ENCODE results near the gene TEAD1.

The TEAD1 gene

DNA sequence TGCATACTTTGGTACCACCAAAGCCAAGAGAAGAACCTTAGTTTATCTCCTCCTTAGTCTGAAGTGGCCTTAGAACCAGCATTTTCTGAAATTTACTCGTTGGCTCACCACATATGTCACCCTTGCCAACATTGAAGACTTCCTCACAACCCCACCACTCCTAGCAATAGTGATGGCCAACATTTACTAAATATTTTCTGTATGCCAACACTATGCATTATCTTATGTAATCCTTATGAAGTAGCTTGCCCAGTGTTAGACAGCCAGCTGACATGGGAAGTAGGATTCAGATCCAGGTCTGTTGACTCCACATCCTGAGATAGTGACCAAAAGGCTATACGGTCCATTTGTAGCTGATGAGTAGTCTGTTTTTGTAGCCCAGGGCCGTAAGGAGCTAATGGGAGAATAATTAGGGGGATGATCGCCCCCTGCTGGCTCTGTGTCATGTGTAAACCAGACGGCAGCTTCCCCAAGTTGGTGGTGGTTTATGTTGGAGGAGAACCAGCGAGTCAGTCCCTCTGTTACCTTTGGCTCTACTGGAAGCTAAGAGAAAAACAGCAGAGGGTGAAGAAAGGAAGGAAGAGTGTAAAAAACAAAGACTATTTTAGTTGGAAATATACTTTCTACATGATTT is 214.4 kb downstream of the TEAD1 start:
- peak; percentile 30 to 63 for DNase-seq (ENCODE audit: low read depth in 1 of 2, low spot score in 1 of 2)

DNA sequence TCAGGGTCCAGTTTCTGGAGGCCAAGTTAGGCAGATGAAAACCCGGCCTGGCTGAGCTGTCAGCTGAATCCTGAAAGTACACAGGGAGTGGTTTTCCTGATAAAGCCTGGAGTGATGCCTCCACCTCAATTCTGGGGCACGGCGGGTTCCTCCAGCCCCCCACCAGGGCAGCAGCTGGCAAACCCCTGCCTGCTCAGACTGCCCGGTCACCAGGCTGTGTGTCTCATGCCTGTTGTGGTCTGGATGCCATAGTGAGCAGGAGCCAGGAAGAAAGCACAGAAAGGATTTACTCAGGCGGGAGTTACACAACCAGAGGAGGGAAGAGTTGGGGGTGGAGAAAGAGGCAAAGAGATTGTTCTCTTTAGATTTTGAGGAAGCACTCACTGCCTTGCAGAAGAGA is 215.0 kb downstream of the TEAD1 start:
- DNase-seq (ENCODE audit: low read depth in 1 of 2, low spot score in 1 of 2) = no peak

- no peak for DNase-seq (ENCODE audit: low read depth in 1 of 2, low spot score in 1 of 2)
Observed at GRCh38 chr11:12890476-12890875, 216.3 kb downstream of the TEAD1 start.

DNA sequence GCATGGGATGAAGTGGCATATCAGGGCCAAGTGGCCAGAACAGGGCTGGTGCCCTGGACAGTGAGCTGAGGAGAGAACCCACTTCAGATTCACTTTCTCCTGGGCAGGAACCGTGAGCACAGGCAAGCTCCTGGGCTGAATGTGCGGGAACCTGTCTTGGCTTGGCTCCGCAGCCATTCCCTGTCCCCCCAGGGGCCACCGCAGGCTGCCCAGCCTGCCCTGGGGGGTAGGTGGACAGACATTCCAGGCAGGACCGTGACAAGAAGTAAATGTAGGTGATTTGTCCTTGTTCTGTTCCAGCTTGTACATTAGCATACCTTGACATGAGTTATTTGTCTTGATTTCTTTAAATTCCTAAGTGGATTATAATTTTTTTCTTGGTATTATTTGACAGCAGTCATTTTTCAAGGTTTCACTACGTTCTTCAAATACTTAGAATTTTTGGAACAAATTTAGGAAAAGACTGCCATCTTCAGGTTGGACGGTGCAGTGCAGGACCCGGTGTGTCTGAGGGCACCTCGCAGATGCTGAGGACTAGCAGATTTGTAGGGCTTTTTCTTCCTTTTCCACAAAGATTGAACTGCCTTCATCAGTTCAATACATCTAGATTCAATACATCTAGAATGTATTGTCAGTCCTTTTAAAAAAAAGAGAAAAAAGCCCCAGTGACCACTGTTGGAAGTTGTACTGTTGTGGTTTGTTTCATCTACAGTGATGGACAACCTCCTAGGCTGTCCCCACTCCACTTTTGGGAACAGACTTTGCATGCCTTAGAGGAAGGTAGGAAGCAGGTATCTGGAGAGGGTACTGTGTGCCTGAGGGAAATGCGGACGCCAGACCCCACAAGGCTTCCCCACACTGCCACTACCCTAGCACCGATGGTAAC is 219.8 kb downstream of the TEAD1 start:
- DNase-seq (ENCODE audit: low read depth in 1 of 2, low spot score in 1 of 2) = peak in 1 of 2 donors; percentile 37

DNA sequence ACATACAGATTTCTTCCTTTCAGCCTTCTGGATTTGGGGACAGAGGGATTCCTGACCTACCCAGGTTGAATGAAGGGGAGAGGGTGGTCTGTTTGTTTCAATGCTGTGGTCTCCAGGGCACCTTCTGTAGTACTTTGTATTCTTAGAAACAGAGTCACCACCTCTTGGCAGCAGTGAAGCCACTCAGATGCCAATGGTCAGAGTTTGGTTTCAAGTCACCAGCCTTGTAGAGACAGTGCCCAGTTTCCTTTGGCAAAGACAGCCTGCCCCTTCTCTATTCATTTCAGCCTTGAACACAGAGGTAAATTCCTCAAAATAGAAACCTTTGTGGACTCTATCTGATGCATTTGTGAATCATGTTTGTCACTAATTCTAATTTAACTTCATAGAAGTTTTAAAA is 223.2 kb downstream of the TEAD1 start:
- DNase-seq (ENCODE audit: low read depth in 1 of 2, low spot score in 1 of 2) = no peak

- no peak for DNase-seq (ENCODE audit: low read depth in 1 of 2, low spot score in 1 of 2)
Observed at GRCh38 chr11:12897867-12898266, 223.6 kb downstream of the TEAD1 start.

DNA sequence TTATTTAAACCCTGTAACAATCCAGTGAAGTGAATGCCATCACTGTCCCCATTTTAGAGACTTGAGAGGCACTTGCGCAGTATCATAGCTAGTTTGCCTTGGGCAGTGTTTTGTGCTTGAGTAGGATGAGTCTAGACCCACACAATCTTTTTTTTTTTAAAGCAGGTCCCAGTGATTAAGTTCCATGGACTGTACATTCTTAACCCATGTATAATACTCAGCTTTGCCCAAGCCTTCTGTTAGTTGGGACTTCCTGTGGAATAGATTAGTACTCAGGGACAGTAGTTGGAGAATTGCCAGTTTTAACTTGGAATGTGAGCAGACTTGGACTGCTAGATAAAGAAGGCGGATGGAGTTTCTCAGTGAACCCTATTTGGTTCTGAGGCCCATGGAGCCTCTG is 226.3 kb downstream of the TEAD1 start:
- no peak for DNase-seq (ENCODE audit: low read depth in 1 of 2, low spot score in 1 of 2)

DNA sequence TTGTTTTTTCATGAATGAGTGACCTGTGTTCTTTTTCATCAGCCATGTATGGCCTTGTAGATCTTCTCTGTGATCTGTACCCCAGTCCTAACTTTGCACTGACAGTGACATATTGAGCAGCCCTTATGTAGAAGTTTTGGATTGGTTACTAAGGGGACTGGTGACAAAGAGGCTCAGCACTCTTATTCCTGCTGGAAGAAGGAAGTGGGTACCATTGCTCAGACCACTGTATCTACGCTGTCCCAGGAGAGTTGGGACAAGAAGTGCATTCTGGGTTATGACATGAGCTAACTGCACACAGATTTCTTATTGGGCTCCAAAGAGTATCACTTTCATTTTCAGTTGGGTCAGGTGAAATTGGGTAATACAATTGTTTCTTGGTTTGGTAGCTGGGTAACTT is 227.1 kb downstream of the TEAD1 start:
- DNase-seq (ENCODE audit: low read depth in 1 of 2, low spot score in 1 of 2) = no peak

GRCh38 chr11:12901874-12902481 is 227.8 kb downstream of the TEAD1 start:
- no peak for DNase-seq (ENCODE audit: low read depth in 1 of 2, low spot score in 1 of 2)

DNA sequence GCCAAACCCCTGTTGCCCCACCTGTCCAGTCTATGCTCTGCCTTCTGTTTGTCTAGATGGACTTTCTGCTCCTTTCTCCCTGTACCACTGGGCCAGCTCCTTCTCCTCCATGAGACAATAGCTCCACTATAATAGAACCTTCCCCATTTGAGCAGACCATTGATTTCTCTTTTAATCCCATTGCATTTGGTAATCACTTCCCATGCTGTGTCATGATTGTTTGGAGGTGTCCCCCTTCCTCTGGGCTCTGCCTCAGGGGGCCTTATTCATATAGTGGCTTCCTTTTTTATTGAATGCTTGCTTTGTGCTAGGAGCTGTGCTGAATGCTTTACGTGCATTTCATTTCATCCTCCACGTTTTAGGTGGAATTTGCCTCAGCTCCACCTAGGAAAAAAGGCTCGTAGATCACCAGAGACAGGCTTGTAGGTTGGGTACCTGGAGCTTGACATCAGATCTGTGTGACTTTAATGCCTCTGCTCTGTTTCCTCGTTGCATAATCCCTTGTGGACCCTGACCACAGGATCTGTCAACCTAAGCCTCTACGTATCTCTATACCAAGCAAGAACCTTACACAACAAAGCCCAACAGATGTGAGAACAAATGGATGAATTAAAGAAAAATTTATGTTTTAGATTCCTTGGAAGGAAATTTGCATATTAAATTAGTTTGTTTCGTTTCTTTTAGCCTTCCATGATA is 228.7 kb downstream of the TEAD1 start:
- no peak for DNase-seq (ENCODE audit: low read depth in 1 of 2, low spot score in 1 of 2)

GRCh38 chr11:12905435-12905834 is 231.2 kb downstream of the TEAD1 start:
- DNase-seq (ENCODE audit: low read depth in 1 of 2, low spot score in 1 of 2) = no peak

DNA sequence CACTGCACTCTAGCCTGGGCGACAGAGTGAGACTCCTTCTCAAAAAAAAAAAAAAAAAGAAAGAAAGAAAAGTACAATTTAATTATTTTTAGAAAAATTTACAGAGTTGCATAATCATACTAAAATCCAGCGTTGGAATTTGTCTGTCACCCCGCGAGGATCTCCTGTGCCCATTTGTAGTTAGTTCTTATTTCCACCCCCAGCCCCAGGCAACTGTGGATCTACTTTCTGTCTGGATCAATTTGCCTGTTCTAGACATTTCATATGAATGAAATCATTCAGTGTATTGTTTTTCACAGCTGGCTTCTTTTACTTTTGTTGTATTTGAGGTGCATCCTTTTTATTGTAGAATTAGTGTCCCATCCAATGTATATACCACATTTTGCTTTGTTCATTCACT is 232.3 kb downstream of the TEAD1 start:
- DNase-seq (ENCODE audit: low read depth in 1 of 2, low spot score in 1 of 2) = no peak

- DNase-seq (ENCODE audit: low read depth in 1 of 2, low spot score in 1 of 2) = no peak
Observed at GRCh38 chr11:12909879-12910278, 235.7 kb downstream of the TEAD1 start.

DNA sequence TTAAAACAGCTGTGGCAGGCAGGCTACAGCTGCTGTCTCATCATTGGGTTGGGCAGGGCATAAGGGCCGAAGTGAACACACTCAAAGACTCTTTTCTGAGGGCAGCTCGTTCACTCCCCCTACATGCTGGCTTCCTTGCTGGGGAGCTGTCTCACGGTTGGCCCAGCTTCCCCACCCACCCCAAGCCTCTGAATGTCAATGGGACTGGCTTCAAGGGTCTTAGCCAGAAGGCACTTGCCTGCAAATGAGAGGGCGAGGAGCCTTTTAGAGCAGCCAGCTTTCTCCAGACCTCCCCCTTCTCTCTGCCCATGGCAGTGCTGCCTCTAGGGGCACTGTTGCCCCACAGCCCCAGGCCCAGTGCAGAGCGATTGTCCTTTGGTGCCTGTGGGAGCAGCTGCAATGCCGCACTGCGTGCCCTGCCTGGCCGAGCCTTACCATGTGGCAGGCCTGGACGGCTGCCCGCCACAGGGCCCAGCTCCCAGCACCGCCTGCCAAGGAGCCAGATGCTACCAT is 240.2 kb downstream of the TEAD1 start:
- no peak for DNase-seq (ENCODE audit: low read depth in 1 of 2, low spot score in 1 of 2)

DNA sequence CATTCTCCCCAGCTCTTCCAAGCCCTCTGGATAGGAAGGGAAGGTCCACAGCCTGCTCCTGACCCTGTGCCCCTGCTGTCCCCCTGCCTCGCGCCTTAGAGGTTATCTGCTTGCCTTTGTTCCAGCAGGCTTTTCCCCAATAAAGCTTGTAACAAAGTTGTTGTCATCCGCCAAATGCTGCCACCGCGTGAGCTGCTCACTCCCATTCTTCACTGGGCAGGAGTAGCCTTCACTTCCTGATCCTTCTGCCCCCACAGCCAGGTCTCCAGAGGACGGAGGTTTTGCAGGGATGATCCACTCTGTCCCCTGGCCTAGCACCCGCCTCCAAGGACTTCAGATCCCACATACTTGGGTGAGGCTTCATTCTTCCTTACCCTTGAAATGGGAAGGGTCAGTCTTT is 240.9 kb downstream of the TEAD1 start:
- DNase-seq (ENCODE audit: low read depth in 1 of 2, low spot score in 1 of 2) = no peak

- DNase-seq (ENCODE audit: low read depth in 1 of 2, low spot score in 1 of 2) = no peak
Observed at GRCh38 chr11:12917822-12918221, 243.6 kb downstream of the TEAD1 start.

GRCh38 chr11:12918667-12919066 is 244.4 kb downstream of the TEAD1 start:
- DNase-seq (ENCODE audit: low read depth in 1 of 2, low spot score in 1 of 2) = no peak

DNA sequence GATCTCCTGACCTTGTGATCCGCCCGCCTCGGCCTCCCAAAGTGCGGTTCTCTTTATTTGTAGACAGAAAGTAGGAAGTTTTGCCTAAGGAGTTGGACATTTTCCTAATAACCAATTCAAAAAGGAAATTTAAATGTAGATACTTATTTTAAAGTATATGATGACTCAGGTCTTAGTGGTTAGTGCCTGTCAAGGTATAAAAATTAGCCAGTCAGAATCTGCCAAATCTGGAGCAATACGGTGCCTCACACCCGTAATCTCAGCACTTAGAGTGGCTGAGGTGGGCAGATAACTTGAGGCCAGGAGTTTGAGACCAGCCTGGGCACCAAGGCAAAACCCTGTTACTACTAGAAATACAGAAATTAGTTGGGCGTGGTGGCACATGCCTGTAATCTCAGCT is 248.2 kb downstream of the TEAD1 start:
- DNase-seq (ENCODE audit: low read depth in 1 of 2, low spot score in 1 of 2) = no peak

- DNase-seq (ENCODE audit: low read depth in 1 of 2, low spot score in 1 of 2) = no peak
Observed at GRCh38 chr11:12922980-12923507, 248.8 kb downstream of the TEAD1 start.

DNA sequence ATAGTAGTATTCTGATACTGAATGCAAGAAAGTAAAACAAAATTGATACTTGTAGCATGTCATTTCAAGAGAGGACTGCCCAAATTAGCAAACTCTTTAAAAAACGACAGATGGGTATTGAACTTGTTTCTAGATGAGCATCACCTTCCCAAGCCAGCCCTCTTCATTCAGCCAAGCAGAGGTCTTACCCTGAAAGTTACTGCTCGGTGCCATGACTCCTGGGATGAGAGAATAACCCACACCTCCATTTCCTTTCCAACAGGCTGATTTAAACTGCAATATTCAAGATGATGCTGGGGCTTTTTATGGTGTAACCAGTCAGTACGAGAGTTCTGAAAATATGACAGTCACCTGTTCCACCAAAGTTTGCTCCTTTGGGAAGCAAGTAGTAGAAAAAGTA is 250.4 kb downstream of the TEAD1 start:
- no peak for DNase-seq (ENCODE audit: low read depth in 1 of 2, low spot score in 1 of 2)

- DNase-seq (ENCODE audit: low read depth in 1 of 2, low spot score in 1 of 2) = no peak
Observed at GRCh38 chr11:12925520-12925919, 251.3 kb downstream of the TEAD1 start.
